HUES64 (cell line): Measurements from ENCODE around the gene CASKIN2.
"Not testable (repeated sequence)": the region's sequence is repeated elsewhere in the genome, so short reads cannot be mapped to it uniquely, and the experiment has no call there.

Experiments
- H3K27ac ChIP-seq: 2 replicates; pipeline ENCODE4 v1.7.0; 2013; ENCODE audit warnings: low read depth, low read length, inconsistent platforms
- H3K27me3 ChIP-seq: 2 replicates; pipeline ENCODE4 v1.6.1; 2013; ENCODE audit warnings: mild to moderate bottlenecking, low read length; ENCODE audit not compliant: insufficient read depth
- H3K36me3 ChIP-seq: 2 replicates; pipeline ENCODE4 v1.6.1; 2013; ENCODE audit warnings: mild to moderate bottlenecking, low read length; ENCODE audit not compliant: insufficient read depth
- H3K4me1 ChIP-seq: 2 replicates; pipeline ENCODE4 v1.6.1; 2013; ENCODE audit warnings: mild to moderate bottlenecking, low read length, moderate library complexity; ENCODE audit not compliant: insufficient read depth
- H3K4me3 ChIP-seq: 2 replicates; pipeline ENCODE4 v1.5.1; 2013; ENCODE audit warnings: mild to moderate bottlenecking, low read length, moderate library complexity
- H3K9ac ChIP-seq: 2 replicates; pipeline ENCODE4 v1.6.1; 2013; ENCODE audit warnings: mild to moderate bottlenecking, low read depth, low read length
- H3K9me3 ChIP-seq: 2 replicates; pipeline ENCODE4 v1.6.1; 2013; ENCODE audit warnings: low read depth, low read length; ENCODE audit not compliant: insufficient read depth
- WGBS: fragments of 150-250, 120-280 bp; methylation state at CpG from one replicate; pipeline ENCODE4 v1.1.7; 2013; ENCODE audit warnings: missing lambda C conversion rate; 5-methylcytosine and 5-hydroxymethylcytosine counted together

Gene CASKIN2

DNA sequence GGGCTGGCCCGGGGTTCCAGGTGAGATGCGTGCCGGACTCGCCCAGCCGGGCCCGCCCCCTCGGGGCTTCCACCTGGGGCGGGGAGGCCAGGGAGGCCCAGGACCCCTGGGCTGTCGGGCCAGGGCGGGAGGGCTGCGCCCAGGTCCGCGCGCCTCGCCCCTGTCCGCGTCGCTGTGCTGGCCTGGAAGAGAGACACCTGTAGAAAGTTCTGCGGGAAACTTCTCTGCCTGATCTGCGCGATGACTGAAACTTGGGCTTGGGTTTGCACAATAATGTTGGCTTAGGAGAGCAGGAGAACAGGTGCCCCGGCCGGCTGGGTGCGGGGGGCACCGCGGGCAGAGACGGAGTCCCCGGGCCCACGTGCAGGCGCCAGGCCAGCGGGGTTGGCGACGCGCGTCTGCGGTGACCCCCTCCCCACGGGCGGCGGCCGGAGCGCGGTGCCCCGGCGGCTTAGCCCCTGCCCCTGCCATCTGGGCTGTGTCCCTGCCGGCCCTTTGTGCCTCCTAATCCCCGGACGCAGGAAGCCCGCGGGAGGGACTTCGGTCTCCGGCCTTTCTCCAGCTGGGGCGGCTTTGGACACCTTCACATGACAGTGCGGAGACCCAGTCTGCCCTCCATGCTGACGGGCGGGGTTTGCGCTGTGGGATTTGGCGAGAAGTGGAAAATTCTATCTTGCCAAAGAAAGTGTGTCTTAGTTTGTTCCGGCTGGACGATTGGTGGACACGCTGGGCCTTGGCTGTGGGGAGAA, 10.6 kb upstream of the CASKIN2 start:
- Histone ChIP-seq H3K9ac (peak overlapping the region; percentile 55), H3K4me3 (peak overlapping the region; percentile 87), H3K4me1 (peaks cover 10% of the 10 kb centered on the region; the same call in 1 of the 2 replicates), H3K36me3 (peaks cover 26% of the 10 kb centered on the region), H3K27ac (no peak overlapping the region), H3K27me3 (peaks cover 17% of the 10 kb centered on the region), H3K9me3 (no peaks in the 10 kb centered on the region)
- 2% methylated on average over 60 of the region's 60 CpGs for WGBS

DNA sequence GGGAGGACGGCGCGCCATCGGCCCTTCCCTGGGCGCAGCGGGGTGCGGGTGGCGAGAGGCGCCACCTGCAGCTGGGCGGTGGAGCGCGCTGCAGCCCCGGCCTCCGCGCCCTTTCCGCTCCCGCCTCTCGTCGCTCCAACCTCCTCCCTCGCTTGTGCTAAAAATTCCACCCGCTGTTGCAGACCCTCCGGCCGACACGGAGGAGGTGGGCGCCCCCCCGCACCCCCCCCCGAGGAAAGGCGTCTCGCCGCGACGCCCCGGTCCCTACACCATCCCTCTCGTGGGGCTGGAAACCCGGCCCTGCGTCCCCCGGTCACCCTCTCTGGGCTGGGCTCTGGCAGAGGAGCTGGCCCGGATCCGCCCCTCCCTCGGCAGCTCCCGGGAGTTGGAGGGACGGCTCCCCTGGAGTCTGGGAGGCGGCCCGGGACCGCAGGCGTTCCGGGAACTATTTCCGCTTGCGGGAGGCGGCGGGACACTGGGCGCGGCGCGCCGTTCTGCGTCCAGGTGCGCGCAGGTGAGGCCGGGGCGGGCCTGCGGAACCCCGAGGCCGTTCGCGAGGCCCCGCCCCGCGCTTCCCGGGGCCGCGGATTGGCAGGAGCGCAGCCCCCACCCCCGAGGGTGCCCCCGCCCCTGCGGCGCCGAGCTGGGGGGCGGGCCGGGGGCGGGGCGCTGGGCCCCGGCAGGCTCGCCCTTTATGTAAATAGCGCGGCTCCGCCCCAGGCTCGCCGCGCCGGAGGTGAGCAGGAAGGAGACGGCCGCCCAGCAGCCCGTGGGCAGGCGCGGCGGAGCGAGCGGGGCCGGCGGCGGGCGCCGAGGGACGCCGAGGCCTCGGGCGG, 9.9 kb upstream of the CASKIN2 start, which contains the start of gene LLGL2:
TSS of gene LLGL2 (plus strand) at position 728 of the 836 bp plus-strand sequence. CDS start 17,730 bp downstream, outside the sequence.
- H3K4me3 ChIP-seq: peak within 1 kb of the TSS; percentile 87
- peaks cover 10% of the 10 kb centered on the region; the same call in 1 of the 2 replicates for H3K4me1 ChIP-seq
- H3K36me3 ChIP-seq: peaks cover 30% of the 10 kb centered on the region
- under 1% methylated on average over 108 of the region's 108 CpGs for WGBS
- H3K27me3 ChIP-seq: peaks cover 17% of the 10 kb centered on the region
- no peaks in the 10 kb centered on the region for H3K9me3 ChIP-seq
- peak within 1 kb of the TSS; percentile 94 for H3K27ac ChIP-seq
- peak within 1 kb of the TSS; percentile 90 for H3K9ac ChIP-seq

DNA sequence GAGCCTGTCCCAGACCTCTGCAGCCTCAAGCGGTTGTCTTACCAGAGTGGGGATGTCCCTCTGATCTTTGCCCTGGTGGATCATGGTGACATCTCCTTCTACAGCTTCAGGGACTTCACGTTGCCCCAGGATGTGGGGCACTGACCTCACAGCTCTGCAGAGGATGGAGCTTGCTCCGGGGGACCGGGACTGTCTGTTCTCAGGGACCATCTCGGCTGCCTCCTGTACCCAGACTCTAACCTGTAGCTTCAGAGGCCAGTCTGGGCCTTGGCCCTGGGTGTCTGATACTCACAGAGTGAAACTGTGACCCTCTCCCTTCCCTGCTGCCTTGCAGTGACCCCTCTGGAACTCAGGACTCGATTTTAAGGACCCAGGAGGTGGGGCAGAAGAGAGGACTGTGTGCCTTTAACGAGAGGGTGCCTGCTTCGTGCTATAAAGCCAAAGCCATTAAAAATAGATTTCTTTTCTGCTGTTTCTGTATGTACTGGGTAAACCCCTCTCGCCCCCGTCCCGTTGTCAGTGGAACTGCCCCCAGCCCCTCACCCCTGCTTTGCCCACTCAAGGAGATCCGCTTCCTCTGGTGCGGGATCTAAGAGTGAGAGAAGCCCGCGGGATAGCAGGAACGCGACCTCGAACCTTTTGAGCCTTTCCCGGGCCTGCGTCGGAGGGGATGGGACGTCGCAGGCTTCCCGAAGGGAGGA, 9.1 kb upstream of the CASKIN2 start:
- Histone ChIP-seq H3K9ac (peak overlapping the region; percentile 90), H3K27ac (peak overlapping the region; percentile 94; the same call in 1 of the 2 replicates), H3K4me3 (peak overlapping the region; percentile 87)

GRCh38 chr17:75523647-75524046, 8.3 kb upstream of the CASKIN2 start:
- Histone ChIP-seq H3K36me3 (peaks cover 41% of the 10 kb centered on the region), H3K4me3 (no peak overlapping the region), H3K9me3 (no peaks in the 10 kb centered on the region), H3K27me3 (peaks cover 17% of the 10 kb centered on the region), H3K9ac (no peak overlapping the region), H3K4me1 (peaks cover 10% of the 10 kb centered on the region; the same call in 1 of the 2 replicates), H3K27ac (no peak overlapping the region)
- WGBS: 95% methylated on average over 7 of the region's 7 CpGs

More for the DNA sequence above, 9.1 kb upstream of the CASKIN2 start:
- 27% methylated on average over 24 of the region's 24 CpGs for WGBS
- H3K4me1 ChIP-seq: peaks cover 10% of the 10 kb centered on the region; the same call in 1 of the 2 replicates
- H3K27me3 ChIP-seq: peaks cover 17% of the 10 kb centered on the region
- no peaks in the 10 kb centered on the region for H3K9me3 ChIP-seq
- peaks cover 36% of the 10 kb centered on the region for H3K36me3 ChIP-seq

- Histone ChIP-seq H3K4me3 (no peak overlapping the region), H3K27me3 (peaks cover 15% of the 10 kb centered on the region), H3K36me3 (peaks cover 41% of the 10 kb centered on the region), H3K4me1 (peaks cover 15% of the 10 kb centered on the region; the same call in 1 of the 2 replicates), H3K9me3 (no peaks in the 10 kb centered on the region), H3K9ac (no peak overlapping the region), H3K27ac (no peak overlapping the region)
- 96% methylated on average over 33 of the region's 33 CpGs for WGBS
These were observed 6.8 kb upstream of the CASKIN2 start for GRCh38 chr17:75521951-75522727.

DNA sequence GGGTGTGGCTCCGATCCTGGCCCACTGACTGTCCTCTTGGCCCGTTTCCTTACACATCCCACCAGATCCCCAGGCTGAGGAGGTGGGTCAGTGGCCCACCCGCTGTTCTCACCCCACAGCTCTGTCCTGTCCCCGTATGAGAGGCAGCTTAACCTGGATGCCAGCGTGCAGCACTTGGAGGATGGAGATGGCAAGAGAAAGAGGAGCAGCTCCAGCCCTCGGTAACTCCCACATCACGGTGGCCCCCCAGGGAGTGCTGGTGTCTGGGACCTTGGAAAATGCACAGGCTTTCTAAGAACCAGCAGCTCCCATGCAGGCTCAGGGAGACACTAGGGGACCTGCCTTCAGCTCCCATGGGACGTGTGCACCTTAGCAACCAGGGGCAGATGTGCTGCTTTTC, 6.0 kb upstream of the CASKIN2 start:
- Histone ChIP-seq H3K27me3 (peaks cover 7% of the 10 kb centered on the region), H3K36me3 (peaks cover 41% of the 10 kb centered on the region)
- WGBS: 95% methylated on average over 8 of the region's 8 CpGs

DNA sequence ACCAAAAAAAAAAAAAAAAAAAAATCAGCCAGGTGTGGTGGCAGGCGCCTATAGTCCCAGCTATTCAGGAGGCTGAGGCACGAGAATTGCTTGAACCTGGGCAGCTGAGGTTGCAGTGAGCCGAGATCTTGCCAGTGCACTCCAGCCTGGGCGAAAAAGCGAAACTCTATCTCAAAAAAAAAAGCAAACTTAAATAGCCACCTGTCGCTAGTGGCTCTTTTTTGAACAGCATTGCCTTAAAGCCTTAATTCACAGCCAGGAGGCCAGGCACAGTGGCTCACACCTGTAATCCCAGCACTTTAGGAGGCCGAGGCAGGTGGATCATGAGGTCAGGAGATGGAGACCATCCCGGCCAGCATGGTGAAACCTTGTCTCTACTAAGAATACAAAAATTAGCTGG, 5.1 kb upstream of the CASKIN2 start:
- 91% methylated on average over 8 of the region's 8 CpGs for WGBS

More for the DNA sequence above, 6.0 kb upstream of the CASKIN2 start:
- Histone ChIP-seq H3K9me3 (no peaks in the 10 kb centered on the region), H3K4me3 (no peak overlapping the region), H3K9ac (no peak overlapping the region), H3K27ac (no peak overlapping the region), H3K4me1 (peaks cover 11% of the 10 kb centered on the region; the same call in 1 of the 2 replicates)

DNA sequence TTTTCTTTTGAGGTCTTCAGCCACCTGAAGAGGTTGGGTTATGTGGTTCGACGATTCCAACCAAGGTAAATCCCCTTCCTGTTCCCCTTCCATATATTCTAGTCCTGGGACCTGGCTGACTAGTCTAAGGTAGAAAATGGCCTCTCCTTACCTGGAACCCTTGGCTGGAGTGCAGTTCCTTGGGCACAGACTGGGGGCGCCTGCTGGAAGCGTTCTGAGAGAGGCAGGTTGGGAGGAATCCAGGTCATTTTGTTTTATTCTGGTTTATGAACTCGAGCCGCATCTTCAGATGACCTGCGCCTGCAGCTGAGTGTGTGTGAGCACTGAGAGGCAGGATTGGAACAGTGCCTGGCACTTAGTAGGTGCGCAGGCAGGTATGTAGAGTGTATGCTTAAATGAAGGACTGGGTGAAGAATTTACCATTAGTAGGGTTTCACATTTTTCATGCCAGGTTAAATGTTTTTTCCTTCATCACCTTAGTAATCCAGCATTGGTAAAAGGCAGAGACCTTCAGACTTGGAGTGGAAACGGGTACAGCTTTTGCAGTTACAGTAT, 3.7 kb upstream of the CASKIN2 start:
- Histone ChIP-seq H3K27me3 (no peaks in the 10 kb centered on the region), H3K4me1 (0 out of 2 replicates have a peak, but pooled peaks cover 9% of the 10 kb centered on the region), H3K4me3 (no peak overlapping the region), H3K36me3 (peaks cover 41% of the 10 kb centered on the region), H3K27ac (no peak overlapping the region), H3K9ac (no peak overlapping the region), H3K9me3 (no peaks in the 10 kb centered on the region)
- 85% methylated on average over 7 of the region's 9 CpGs for WGBS

More for the DNA sequence above, 5.1 kb upstream of the CASKIN2 start:
- H3K9ac ChIP-seq, H3K27ac ChIP-seq, H3K9me3 ChIP-seq, H3K4me3 ChIP-seq, H3K27me3 ChIP-seq: not testable (repeated sequence)
- peaks cover 11% of the 10 kb centered on the region; the same call in 1 of the 2 replicates for H3K4me1 ChIP-seq
- H3K36me3 ChIP-seq: peaks cover 41% of the 10 kb centered on the region

- H3K9ac ChIP-seq: no peak overlapping the region
- H3K4me1 ChIP-seq: 0 out of 2 replicates have a peak, but pooled peaks cover 11% of the 10 kb centered on the region
- WGBS: 94% methylated on average over 3 of the region's 3 CpGs
- H3K4me3 ChIP-seq: no peak overlapping the region
- H3K36me3 ChIP-seq: peaks cover 38% of the 10 kb centered on the region
- H3K9me3 ChIP-seq: no peaks in the 10 kb centered on the region
- no peak overlapping the region for H3K27ac ChIP-seq
- no peaks in the 10 kb centered on the region for H3K27me3 ChIP-seq
These were observed 2.9 kb upstream of the CASKIN2 start for GRCh38 chr17:75518201-75518600.
